H1 (cell line): ENCODE results near the gene ARG2. TPM values are rescaled to one million over a fixed set of nuclear protein-coding genes. Genes with fewer than 3 reads are reported as not detected.

Source experiments
- USF2 ChIP-seq: IDR thresholded peaks from 2 replicates; pipeline ENCODE4 v1.6.1; 2011; ENCODE audit warnings: low read length, improper control_type of control experiment
- polyA plus RNA-seq, 7 experiments: library from polyadenylated mRNA; depleted of rRNA in 3 of 7; stranded (reverse) in 5 of 7; unstranded in 2 of 7; fragments of >200 nt in 5 of 7; fragments of 200-250 nt in 2 of 7; gene quantifications; 1 replicate in 5 of 7; 2 replicates in 1 of 7; 4 replicates in 1 of 7; pipeline versions ENCODE4 v1.2.1 to v1.2.3, GENCODE V29; 2011 to 2013; ENCODE audit warnings: missing spikeins in 2 of 7, mixed read lengths in 2 of 7
- total RNA-seq: library from RNA; stranded (reverse); fragmentation: NEBNext Ultra II Directional; extraction: Animal tissue kit (Norgen Biotek cat#: 25700); gene quantifications from 2 replicates; pipeline ENCODE4 v1.2.1, GENCODE V29; 2021
- TF ChIP-seq, protein P1 (sequence below): fragments of 300-600 bp; sonication (generic); IDR thresholded peaks from 2 replicates; pipeline ENCODE4 v1.7.1; 2012; ENCODE audit warnings: low read length, moderate library complexity, mild to moderate bottlenecking, inconsistent platforms; ENCODE audit not compliant: insufficient replicate concordance

Gene ARG2
- total and polyA plus RNA-seq, 2 of the 8 experiments (the other 6 are each of a cell fraction or from before 2014, with no cell fraction given), result 49.9 to 59.1 TPM

GRCh38 chr14:67630938-67631337 is 11.2 kb downstream of the ARG2 start (continued):
- TF ChIP-seq, protein P1, sequence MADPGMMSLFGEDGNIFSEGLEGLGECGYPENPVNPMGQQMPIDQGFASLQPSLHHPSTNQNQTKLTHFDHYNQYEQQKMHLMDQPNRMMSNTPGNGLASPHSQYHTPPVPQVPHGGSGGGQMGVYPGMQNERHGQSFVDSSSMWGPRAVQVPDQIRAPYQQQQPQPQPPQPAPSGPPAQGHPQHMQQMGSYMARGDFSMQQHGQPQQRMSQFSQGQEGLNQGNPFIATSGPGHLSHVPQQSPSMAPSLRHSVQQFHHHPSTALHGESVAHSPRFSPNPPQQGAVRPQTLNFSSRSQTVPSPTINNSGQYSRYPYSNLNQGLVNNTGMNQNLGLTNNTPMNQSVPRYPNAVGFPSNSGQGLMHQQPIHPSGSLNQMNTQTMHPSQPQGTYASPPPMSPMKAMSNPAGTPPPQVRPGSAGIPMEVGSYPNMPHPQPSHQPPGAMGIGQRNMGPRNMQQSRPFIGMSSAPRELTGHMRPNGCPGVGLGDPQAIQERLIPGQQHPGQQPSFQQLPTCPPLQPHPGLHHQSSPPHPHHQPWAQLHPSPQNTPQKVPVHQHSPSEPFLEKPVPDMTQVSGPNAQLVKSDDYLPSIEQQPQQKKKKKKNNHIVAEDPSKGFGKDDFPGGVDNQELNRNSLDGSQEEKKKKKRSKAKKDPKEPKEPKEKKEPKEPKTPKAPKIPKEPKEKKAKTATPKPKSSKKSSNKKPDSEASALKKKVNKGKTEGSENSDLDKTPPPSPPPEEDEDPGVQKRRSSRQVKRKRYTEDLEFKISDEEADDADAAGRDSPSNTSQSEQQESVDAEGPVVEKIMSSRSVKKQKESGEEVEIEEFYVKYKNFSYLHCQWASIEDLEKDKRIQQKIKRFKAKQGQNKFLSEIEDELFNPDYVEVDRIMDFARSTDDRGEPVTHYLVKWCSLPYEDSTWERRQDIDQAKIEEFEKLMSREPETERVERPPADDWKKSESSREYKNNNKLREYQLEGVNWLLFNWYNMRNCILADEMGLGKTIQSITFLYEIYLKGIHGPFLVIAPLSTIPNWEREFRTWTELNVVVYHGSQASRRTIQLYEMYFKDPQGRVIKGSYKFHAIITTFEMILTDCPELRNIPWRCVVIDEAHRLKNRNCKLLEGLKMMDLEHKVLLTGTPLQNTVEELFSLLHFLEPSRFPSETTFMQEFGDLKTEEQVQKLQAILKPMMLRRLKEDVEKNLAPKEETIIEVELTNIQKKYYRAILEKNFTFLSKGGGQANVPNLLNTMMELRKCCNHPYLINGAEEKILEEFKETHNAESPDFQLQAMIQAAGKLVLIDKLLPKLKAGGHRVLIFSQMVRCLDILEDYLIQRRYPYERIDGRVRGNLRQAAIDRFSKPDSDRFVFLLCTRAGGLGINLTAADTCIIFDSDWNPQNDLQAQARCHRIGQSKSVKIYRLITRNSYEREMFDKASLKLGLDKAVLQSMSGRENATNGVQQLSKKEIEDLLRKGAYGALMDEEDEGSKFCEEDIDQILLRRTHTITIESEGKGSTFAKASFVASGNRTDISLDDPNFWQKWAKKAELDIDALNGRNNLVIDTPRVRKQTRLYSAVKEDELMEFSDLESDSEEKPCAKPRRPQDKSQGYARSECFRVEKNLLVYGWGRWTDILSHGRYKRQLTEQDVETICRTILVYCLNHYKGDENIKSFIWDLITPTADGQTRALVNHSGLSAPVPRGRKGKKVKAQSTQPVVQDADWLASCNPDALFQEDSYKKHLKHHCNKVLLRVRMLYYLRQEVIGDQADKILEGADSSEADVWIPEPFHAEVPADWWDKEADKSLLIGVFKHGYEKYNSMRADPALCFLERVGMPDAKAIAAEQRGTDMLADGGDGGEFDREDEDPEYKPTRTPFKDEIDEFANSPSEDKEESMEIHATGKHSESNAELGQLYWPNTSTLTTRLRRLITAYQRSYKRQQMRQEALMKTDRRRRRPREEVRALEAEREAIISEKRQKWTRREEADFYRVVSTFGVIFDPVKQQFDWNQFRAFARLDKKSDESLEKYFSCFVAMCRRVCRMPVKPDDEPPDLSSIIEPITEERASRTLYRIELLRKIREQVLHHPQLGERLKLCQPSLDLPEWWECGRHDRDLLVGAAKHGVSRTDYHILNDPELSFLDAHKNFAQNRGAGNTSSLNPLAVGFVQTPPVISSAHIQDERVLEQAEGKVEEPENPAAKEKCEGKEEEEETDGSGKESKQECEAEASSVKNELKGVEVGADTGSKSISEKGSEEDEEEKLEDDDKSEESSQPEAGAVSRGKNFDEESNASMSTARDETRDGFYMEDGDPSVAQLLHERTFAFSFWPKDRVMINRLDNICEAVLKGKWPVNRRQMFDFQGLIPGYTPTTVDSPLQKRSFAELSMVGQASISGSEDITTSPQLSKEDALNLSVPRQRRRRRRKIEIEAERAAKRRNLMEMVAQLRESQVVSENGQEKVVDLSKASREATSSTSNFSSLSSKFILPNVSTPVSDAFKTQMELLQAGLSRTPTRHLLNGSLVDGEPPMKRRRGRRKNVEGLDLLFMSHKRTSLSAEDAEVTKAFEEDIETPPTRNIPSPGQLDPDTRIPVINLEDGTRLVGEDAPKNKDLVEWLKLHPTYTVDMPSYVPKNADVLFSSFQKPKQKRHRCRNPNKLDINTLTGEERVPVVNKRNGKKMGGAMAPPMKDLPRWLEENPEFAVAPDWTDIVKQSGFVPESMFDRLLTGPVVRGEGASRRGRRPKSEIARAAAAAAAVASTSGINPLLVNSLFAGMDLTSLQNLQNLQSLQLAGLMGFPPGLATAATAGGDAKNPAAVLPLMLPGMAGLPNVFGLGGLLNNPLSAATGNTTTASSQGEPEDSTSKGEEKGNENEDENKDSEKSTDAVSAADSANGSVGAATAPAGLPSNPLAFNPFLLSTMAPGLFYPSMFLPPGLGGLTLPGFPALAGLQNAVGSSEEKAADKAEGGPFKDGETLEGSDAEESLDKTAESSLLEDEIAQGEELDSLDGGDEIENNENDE, result no peak
- no peak for TF ChIP-seq USF2
